Ovary (tissue), 3 donors: Measurements from ENCODE around the gene CCDC71.

Experiments
- CTCF ChIP-seq, 3 donors: fragments of 450-650 bp in 2 of 3; fragments of 200-600 bp in 1 of 3; IDR thresholded peaks; one replicate each; pipeline versions ENCODE4 v1.5.1 to v1.8.0; 2016 to 2022; ENCODE audit warnings: antibody characterized with exemption in 3 of 3, mild to moderate bottlenecking in 1 of 3
- POLR2A ChIP-seq: fragments of 450-650 bp; IDR thresholded peaks from one replicate; pipeline ENCODE4 v1.6.1; 2017; ENCODE audit warnings: antibody characterized with exemption, mild to moderate bottlenecking, moderate library complexity
- donor health status: DM: no; HTN: no; CAD: no.

GRCh38 chr3:49140080-49140479 lies 26.1 kb downstream of the CCDC71 start:
- TF ChIP-seq POLR2A, result no peak
- no peak for TF ChIP-seq CTCF (IDR thresholded peaks at IDR 0.05)
